Ovary (tissue), 9 donors: Measurements from ENCODE around the gene LRMDA. TPM values are rescaled to one million over a fixed set of nuclear protein-coding genes. Genes with fewer than 3 reads are reported as not detected.

Experiments used
- DNase-seq, 5 donors: peaks; one replicate each; pipeline ENCODE4 v3.0.0-alpha.2; 2019 to 2020
- H3K27ac ChIP-seq, 2 donors: fragments of 200-600 bp; one replicate each; pipeline versions ENCODE4 v1.5.1 to v1.8.0; 2019 to 2022
- H3K27me3 ChIP-seq: fragments of 200-600 bp; one replicate; pipeline ENCODE4 v1.8.0; 2022
- H3K36me3 ChIP-seq: fragments of 200-600 bp; sonication (generic); one replicate; pipeline ENCODE4 v1.5.1; 2019
- H3K4me1 ChIP-seq: one replicate; pipeline ENCODE4 v1.8.1; 2013; ENCODE audit warnings: mild to moderate bottlenecking, moderate library complexity; ENCODE audit not compliant: insufficient read depth
- H3K4me3 ChIP-seq: fragments of 200-600 bp; sonication (generic); one replicate; pipeline ENCODE4 v1.5.1; 2017
- H3K9me3 ChIP-seq, 2 donors: fragments of 200-600 bp in 1 of 2; sonication (generic) in 1 of 2; one replicate each; pipeline versions ENCODE4 v1.5.1 to v1.8.1; 2013 to 2019; ENCODE audit warnings: mild to moderate bottlenecking in 1 of 2, moderate library complexity in 1 of 2
- CTCF ChIP-seq, 3 donors: fragments of 450-650 bp in 2 of 3; fragments of 200-600 bp in 1 of 3; IDR thresholded peaks; one replicate each; pipeline versions ENCODE4 v1.5.1 to v1.8.0; 2016 to 2022; ENCODE audit warnings: antibody characterized with exemption in 3 of 3, mild to moderate bottlenecking in 1 of 3
- EP300 ChIP-seq: sonication (generic); formaldehyde crosslinking; IDR thresholded peaks from one replicate; pipeline ENCODE4 v1.6.1; 2017; ENCODE audit warnings: antibody characterized with exemption
- POLR2A ChIP-seq: fragments of 450-650 bp; IDR thresholded peaks from one replicate; pipeline ENCODE4 v1.6.1; 2017; ENCODE audit warnings: antibody characterized with exemption, mild to moderate bottlenecking, moderate library complexity
- WGBS, 3 donors: extraction: QIAGEN DNeasy Blood & Tissue Kit in 1 of 3; methylation state at CpG; one replicate each; pipeline versions ENCODE4 v1.1.5 to v1.1.7; 2013 to 2017; 5-methylcytosine and 5-hydroxymethylcytosine counted together
- intact Hi-C, 4 donors: fragments of 100-400 bp; cut with DNase I; formaldehyde crosslinking; loops; one replicate each; pipeline versions ENCODE4 v1.11.0 to v1.15.1; 2022 to 2023
- polyA plus RNA-seq, 2 donors: library from polyadenylated mRNA; stranded (reverse); fragments of 200-250 nt in 1 of 2; fragments of 350-450 nt in 1 of 2; fragmentation: Illumina TruSeq in 1 of 2; extraction: RNeasy Lipid Tissue Mini Kit (QIAGEN cat#74804) in 1 of 2; gene quantifications; one replicate each; pipeline ENCODE4 v1.2.3, GENCODE V29; 2013 to 2014
- total RNA-seq, 7 donors: library from RNA; depleted of rRNA in 2 of 7; stranded (reverse); fragments of >200 nt in 2 of 7; fragmentation: NEBNext Ultra II Directional in 3 of 7; extraction: Animal tissue kit (Norgen Biotek cat#: 25700) in 3 of 7; gene quantifications; one replicate each; pipeline versions ENCODE4 v1.1.0 to v1.2.4, GENCODE V29; 2016 to 2023
- donor health status: DM: no; HTN: no; CAD: no; lungs with moderate emphysema.
- donor health status: DM: no; HTN: no; CAD: no.
- donor health status: Bipolar disorder and iron deficiency.
- donor health status: DM: yes; HTN: yes; CAD: no.
- donor health status: DM: no; HTN: no; CAD: no.
- donor health status: DM: yes; HTN: yes; CAD: no.

The LRMDA gene
- total and polyA plus RNA-seq, 9 donors = 14.8 to 30.7 (median 22.9) TPM

DNA sequence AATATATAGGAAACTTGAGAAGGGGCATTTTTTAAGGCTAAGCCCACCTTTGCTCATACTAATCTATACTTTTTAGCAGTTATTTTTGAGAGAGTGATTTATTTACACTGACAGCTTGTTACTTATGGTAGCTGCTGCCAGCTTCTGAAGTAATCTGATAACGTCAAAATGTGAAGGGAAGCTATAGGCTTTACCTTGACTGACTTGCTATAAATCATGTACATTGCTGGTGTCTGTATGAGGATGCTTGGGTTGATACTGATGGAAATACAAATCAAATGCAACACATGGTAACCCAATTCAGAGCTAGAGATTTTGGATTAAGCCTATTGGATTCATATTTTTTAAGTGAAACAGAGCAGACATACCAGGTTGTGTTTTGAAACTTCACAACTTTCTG is 299.4 kb downstream of the LRMDA start:
- H3K36me3 ChIP-seq = no peaks in the 10 kb centered on the region
- H3K27me3 ChIP-seq = no peaks in the 10 kb centered on the region
- 41 to 63% (median 62%) methylated on average over 1 of the region's 1 CpG for WGBS, 3 donors
- intact Hi-C loops = no loop called here
- no peak for DNase-seq
- TF ChIP-seq CTCF (IDR thresholded peaks at IDR 0.05) (no peak), EP300 (no peak), POLR2A (no peak)
- H3K27ac ChIP-seq = no peak overlapping the region
- no peak overlapping the region for H3K4me3 ChIP-seq
- H3K4me1 ChIP-seq = no peaks in the 10 kb centered on the region
- H3K9me3 ChIP-seq = no peaks in the 10 kb centered on the region

DNA sequence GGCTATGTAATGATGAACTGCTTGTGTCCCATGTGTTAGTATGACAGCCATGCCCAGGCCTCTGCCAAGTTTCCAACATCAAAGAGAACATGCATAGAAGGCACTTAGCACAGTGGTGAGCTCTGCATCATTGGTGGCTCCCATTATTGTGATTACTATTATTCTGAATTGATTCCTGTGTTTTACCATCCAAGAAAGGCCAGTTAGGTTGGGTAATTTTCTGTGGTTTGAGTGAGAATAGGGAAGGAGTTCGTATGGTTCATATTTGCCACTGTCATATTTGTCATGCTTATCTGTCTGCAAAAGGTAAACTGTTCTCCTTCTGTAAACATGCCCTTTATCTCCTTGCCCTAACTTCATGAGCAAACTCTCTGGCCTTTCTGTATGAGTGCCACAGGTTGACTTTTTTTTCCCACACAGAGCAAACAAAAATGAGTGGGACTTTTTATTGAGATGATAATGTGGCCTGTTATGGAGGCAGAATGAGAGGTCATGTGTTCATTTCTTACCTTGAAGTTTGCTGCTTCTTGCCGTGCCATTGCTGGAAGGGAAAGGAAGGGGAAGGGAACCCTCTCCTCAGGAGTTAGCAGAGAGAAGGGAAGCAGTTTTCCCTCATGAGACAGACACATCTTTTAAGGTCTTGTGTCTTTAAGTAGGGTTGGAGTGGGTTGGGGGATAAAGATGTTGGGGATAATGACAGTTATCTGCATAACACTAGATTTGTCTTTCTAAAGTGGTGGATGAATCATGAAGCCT is 301.9 kb downstream of the LRMDA start:
- no peaks in the 10 kb centered on the region for H3K27me3 ChIP-seq
- no peak overlapping the region for H3K27ac ChIP-seq
- 83 to 95% (median 87%) methylated on average over 2 of the region's 2 CpGs for WGBS, 3 donors
- intact Hi-C loops = no loop called here
- no peak overlapping the region for H3K4me3 ChIP-seq
- H3K4me1 ChIP-seq = no peaks in the 10 kb centered on the region
- no peaks in the 10 kb centered on the region for H3K36me3 ChIP-seq
- TF ChIP-seq EP300 (no peak), CTCF (IDR thresholded peaks at IDR 0.05) (no peak), POLR2A (no peak)
- no peaks in the 10 kb centered on the region for H3K9me3 ChIP-seq
- no peak for DNase-seq

- H3K9me3 ChIP-seq = no peaks in the 10 kb centered on the region
- no peak overlapping the region for H3K27ac ChIP-seq
- no peaks in the 10 kb centered on the region for H3K36me3 ChIP-seq
- no peaks in the 10 kb centered on the region for H3K4me1 ChIP-seq
- WGBS, 3 donors = 86 to 87% (median 87%) methylated on average over 5 of the region's 5 CpGs
- intact Hi-C loops = no loop called here
- no peak for DNase-seq
- H3K4me3 ChIP-seq = no peak overlapping the region
- H3K27me3 ChIP-seq = no peaks in the 10 kb centered on the region
- no peak for TF ChIP-seq EP300
- no peak for TF ChIP-seq POLR2A
- TF ChIP-seq CTCF (IDR thresholded peaks at IDR 0.05) = no peak
These were observed 304.8 kb downstream of the LRMDA start for GRCh38 chr10:75736151-75736640.

GRCh38 chr10:75736889-75737579 is 305.6 kb downstream of the LRMDA start:
- intact Hi-C loops = no loop called here
- TF ChIP-seq CTCF (IDR thresholded peaks at IDR 0.05) (no peak), POLR2A (no peak), EP300 (no peak)
- Histone ChIP-seq H3K27me3 (no peaks in the 10 kb centered on the region), H3K4me1 (no peaks in the 10 kb centered on the region), H3K36me3 (no peaks in the 10 kb centered on the region), H3K9me3 (no peaks in the 10 kb centered on the region), H3K4me3 (no peak overlapping the region), H3K27ac (no peak overlapping the region)
- no peak for DNase-seq
- whole genome bisulfite sequencing, 3 donors = 96 to 97% (median 97%) methylated on average over 15 of the region's 15 CpGs
